Right forelimb (tissue), 1 donor: ENCODE results near the gene CEP68.

Experiments used
- DNase-seq: peaks from one replicate; pipeline ENCODE4 v3.0.0-alpha.2; 2018

The CEP68 gene

GRCh38 chr2:65133626-65134025 lies 77.4 kb downstream of the CEP68 start:
- no peak for DNase-seq

DNA sequence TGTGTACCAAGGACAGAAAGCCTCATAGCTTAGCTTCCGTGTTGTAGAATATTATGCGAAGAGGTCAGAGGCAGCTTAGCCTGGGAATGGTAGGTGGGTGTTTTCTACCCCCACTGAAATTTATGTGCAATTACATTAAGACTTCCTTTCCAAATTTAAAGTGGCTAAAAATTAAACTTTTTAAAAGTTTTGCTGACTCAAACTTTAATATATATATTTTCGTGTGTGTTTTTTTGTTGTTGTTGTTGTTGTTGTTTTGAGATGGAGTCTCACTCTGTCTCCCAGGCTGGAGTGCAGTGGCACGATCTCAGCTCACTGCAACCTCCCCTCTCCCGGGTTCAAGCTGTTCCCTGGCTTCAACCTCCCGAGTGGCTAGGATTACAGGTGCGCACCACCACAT lies 77.9 kb downstream of the CEP68 start:
- no peak for DNase-seq

GRCh38 chr2:65136253-65136652 lies 80.0 kb downstream of the CEP68 start:
- no peak for DNase-seq
